BLaER1 (cell line): ENCODE measurements around the gene PDGFC.

ENCODE experiments used
- H3K27ac ChIP-seq: shearing (Covaris generic); formaldehyde crosslinking; 2 replicates; pipeline ENCODE4 v1.8.1; 2022
- H3K27me3 ChIP-seq: shearing (Covaris generic); formaldehyde crosslinking; 2 replicates; pipeline ENCODE4 v1.8.1; 2022
- H3K36me3 ChIP-seq: shearing (Covaris generic); formaldehyde crosslinking; 2 replicates; pipeline ENCODE4 v1.8.1; 2022
- H3K4me1 ChIP-seq: shearing (Covaris generic); formaldehyde crosslinking; 2 replicates; pipeline ENCODE4 v1.8.1; 2022
- H3K4me2 ChIP-seq: shearing (Covaris generic); formaldehyde crosslinking; 2 replicates; pipeline ENCODE4 v1.8.1; 2022
- H3K4me3 ChIP-seq: shearing (Covaris generic); formaldehyde crosslinking; 2 replicates; pipeline ENCODE4 v1.8.1; 2022
- H3K9ac ChIP-seq: shearing (Covaris generic); formaldehyde crosslinking; 2 replicates; pipeline ENCODE4 v1.8.1; 2022
- H3K9me3 ChIP-seq: shearing (Covaris generic); formaldehyde crosslinking; 2 replicates; pipeline ENCODE4 v1.8.1; 2022
- H4K20me1 ChIP-seq: shearing (Covaris generic); formaldehyde crosslinking; 2 replicates; pipeline ENCODE4 v1.8.1; 2022
- Cebpa-rat ChIP-seq: shearing (Covaris generic); IDR thresholded peaks from 2 replicates; pipeline ENCODE4 v1.8.1; 2022

PDGFC gene

GRCh38 chr4:156858071-156858470 lies 113.5 kb downstream of the PDGFC start:
- Histone ChIP-seq H3K4me2 (no peak overlapping the region), H3K4me3 (no peak overlapping the region), H3K36me3 (no peaks in the 10 kb centered on the region), H3K9ac (no peak overlapping the region), H3K9me3 (no peaks in the 10 kb centered on the region), H3K27me3 (no peaks in the 10 kb centered on the region), H3K4me1 (no peaks in the 10 kb centered on the region), H3K27ac (no peak overlapping the region), H4K20me1 (no peaks in the 10 kb centered on the region)
- TF ChIP-seq Cebpa-rat: no peak

DNA sequence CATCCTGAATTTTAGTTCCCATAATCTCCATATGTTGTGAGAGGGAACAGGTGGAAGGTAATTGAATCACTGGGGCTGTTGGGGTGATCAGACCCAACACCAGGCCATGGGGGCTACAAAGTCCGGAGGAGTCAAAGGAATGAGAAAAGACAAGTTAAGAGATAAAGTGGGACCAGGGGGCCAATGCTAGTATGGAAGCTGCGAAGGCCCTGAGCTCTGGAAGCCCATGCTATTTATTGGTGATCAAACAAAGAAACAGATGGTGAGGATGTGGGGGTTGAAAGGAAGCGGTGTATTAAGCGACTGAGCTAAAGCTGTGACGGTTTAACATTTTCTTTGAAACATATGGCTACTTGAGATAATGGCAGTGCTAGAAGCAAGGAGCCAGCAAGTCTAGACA lies 132.8 kb downstream of the PDGFC start:
- peaks cover 41% of the 10 kb centered on the region for H3K9me3 ChIP-seq
- H3K4me3 ChIP-seq: no peak overlapping the region
- H4K20me1 ChIP-seq: no peaks in the 10 kb centered on the region
- no peaks in the 10 kb centered on the region for H3K4me1 ChIP-seq
- no peaks in the 10 kb centered on the region for H3K36me3 ChIP-seq
- H3K27ac ChIP-seq: no peak overlapping the region
- no peak overlapping the region for H3K9ac ChIP-seq
- no peak for TF ChIP-seq Cebpa-rat
- H3K27me3 ChIP-seq: no peaks in the 10 kb centered on the region
- H3K4me2 ChIP-seq: no peak overlapping the region

GRCh38 chr4:156837625-156838345 lies 133.8 kb downstream of the PDGFC start:
- no peak overlapping the region for H3K4me3 ChIP-seq

GRCh38 chr4:156832886-156833285 lies 138.7 kb downstream of the PDGFC start:
- TF ChIP-seq Cebpa-rat: no peak
- Histone ChIP-seq H4K20me1 (no peaks in the 10 kb centered on the region), H3K27ac (no peak overlapping the region), H3K9me3 (peaks cover 2% of the 10 kb centered on the region), H3K27me3 (no peaks in the 10 kb centered on the region), H3K9ac (no peak overlapping the region), H3K36me3 (no peaks in the 10 kb centered on the region), H3K4me1 (no peaks in the 10 kb centered on the region), H3K4me3 (no peak overlapping the region), H3K4me2 (no peak overlapping the region)

More at GRCh38 chr4:156837625-156838345, 133.8 kb downstream of the PDGFC start:
- no peak overlapping the region for H3K9ac ChIP-seq
- TF ChIP-seq Cebpa-rat: no peak
- no peaks in the 10 kb centered on the region for H3K27me3 ChIP-seq
- no peaks in the 10 kb centered on the region for H4K20me1 ChIP-seq
- H3K9me3 ChIP-seq: peaks cover 41% of the 10 kb centered on the region
- H3K36me3 ChIP-seq: no peaks in the 10 kb centered on the region
- no peak overlapping the region for H3K4me2 ChIP-seq
- no peak overlapping the region for H3K27ac ChIP-seq
- no peaks in the 10 kb centered on the region for H3K4me1 ChIP-seq

DNA sequence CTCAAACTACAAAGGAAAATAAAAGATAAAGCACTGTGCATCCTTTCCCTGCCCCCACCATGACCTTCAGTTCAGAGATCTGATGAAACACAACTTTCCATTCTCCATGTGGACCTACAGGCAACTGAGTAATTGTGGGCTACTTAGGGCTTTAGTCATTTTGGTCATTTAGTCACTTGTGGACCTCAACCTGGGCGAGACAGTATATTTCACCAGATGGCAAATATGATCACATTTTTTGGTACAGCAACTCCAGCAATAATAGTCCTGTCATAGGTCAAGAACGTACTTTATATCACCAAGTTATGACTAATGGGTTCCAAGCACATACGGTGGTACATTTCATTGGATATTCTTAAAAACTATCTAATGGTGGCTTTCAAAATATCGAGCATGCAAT lies 141.2 kb downstream of the PDGFC start:
- Histone ChIP-seq H3K9ac (no peak overlapping the region), H3K27me3 (no peaks in the 10 kb centered on the region), H3K36me3 (no peaks in the 10 kb centered on the region), H3K4me1 (no peaks in the 10 kb centered on the region), H3K9me3 (no peaks in the 10 kb centered on the region), H3K27ac (no peak overlapping the region), H3K4me2 (no peak overlapping the region), H3K4me3 (no peak overlapping the region), H4K20me1 (no peaks in the 10 kb centered on the region)
- no peak for TF ChIP-seq Cebpa-rat

GRCh38 chr4:156829201-156829873 lies 142.3 kb downstream of the PDGFC start:
- H3K9ac ChIP-seq: no peak overlapping the region
- no peaks in the 10 kb centered on the region for H3K4me1 ChIP-seq
- H3K27ac ChIP-seq: no peak overlapping the region
- no peaks in the 10 kb centered on the region for H3K27me3 ChIP-seq
- no peak overlapping the region for H3K4me2 ChIP-seq
- no peak overlapping the region for H3K4me3 ChIP-seq
- no peaks in the 10 kb centered on the region for H3K36me3 ChIP-seq
- TF ChIP-seq Cebpa-rat: no peak
- no peaks in the 10 kb centered on the region for H3K9me3 ChIP-seq
- no peaks in the 10 kb centered on the region for H4K20me1 ChIP-seq

- Histone ChIP-seq H3K27me3 (no peaks in the 10 kb centered on the region), H3K9me3 (no peaks in the 10 kb centered on the region), H3K9ac (no peak overlapping the region), H3K4me1 (no peaks in the 10 kb centered on the region), H3K4me3 (no peak overlapping the region), H3K27ac (no peak overlapping the region), H3K4me2 (no peak overlapping the region), H4K20me1 (no peaks in the 10 kb centered on the region), H3K36me3 (no peaks in the 10 kb centered on the region)
- TF ChIP-seq Cebpa-rat: peak; percentile 10; the same call in 1 of the 2 replicates
Measured at GRCh38 chr4:156827519-156827918, 144.1 kb downstream of the PDGFC start.

GRCh38 chr4:156825074-156825473 lies 146.5 kb downstream of the PDGFC start:
- Histone ChIP-seq H4K20me1 (no peaks in the 10 kb centered on the region), H3K9me3 (no peaks in the 10 kb centered on the region), H3K4me2 (no peak overlapping the region), H3K36me3 (no peaks in the 10 kb centered on the region), H3K9ac (no peak overlapping the region), H3K4me3 (no peak overlapping the region), H3K27ac (no peak overlapping the region), H3K27me3 (no peaks in the 10 kb centered on the region), H3K4me1 (no peaks in the 10 kb centered on the region)
- TF ChIP-seq Cebpa-rat: no peak

GRCh38 chr4:156824451-156825060 lies 147.0 kb downstream of the PDGFC start:
- no peak for TF ChIP-seq Cebpa-rat
- Histone ChIP-seq H3K27me3 (no peaks in the 10 kb centered on the region), H3K4me3 (no peak overlapping the region), H3K27ac (no peak overlapping the region), H4K20me1 (no peaks in the 10 kb centered on the region), H3K36me3 (no peaks in the 10 kb centered on the region), H3K9me3 (no peaks in the 10 kb centered on the region), H3K4me1 (no peaks in the 10 kb centered on the region), H3K9ac (no peak overlapping the region), H3K4me2 (no peak overlapping the region)

GRCh38 chr4:156820931-156821330 lies 150.7 kb downstream of the PDGFC start:
- H3K4me1 ChIP-seq: no peaks in the 10 kb centered on the region
- no peak overlapping the region for H3K4me3 ChIP-seq
- no peaks in the 10 kb centered on the region for H4K20me1 ChIP-seq
- no peaks in the 10 kb centered on the region for H3K27me3 ChIP-seq
- no peaks in the 10 kb centered on the region for H3K9me3 ChIP-seq
- H3K36me3 ChIP-seq: no peaks in the 10 kb centered on the region
- H3K27ac ChIP-seq: no peak overlapping the region
- H3K4me2 ChIP-seq: no peak overlapping the region
- no peak overlapping the region for H3K9ac ChIP-seq
- TF ChIP-seq Cebpa-rat: no peak
